ENCODE results near the gene GFOD1. TPM values are rescaled to one million over a fixed set of nuclear protein-coding genes. Genes with fewer than 3 reads are reported as not detected.
"Not testable (repeated sequence)": the region's sequence is repeated elsewhere in the genome, so short reads cannot be mapped to it uniquely, and the experiment has no call there.

Gene GFOD1
- total RNA-seq, 2 donors from 2014 or later = 1.1 to 2.1 TPM

DNA sequence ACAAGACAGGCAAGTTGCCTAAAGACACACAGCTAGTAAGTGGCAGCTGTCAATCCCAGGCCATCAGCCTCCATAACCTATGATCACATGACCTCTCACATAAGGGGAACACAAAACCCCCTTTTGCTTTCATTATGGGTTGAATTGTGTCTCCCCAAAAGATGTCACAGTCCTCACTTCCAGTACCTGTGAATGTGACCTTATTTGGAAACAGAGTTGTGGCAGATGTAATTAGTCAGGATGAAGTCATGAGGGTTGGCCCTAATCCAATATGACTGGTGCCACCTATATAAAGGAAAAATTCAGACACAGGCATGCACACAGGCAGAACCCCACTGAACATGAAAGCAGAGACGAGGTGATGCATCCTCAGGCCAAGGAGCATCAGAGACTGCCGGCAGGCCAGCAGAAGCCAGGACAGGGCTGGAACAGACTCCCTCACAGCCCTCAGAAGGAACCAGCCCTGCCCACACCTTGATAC, 33.6 kb downstream of the GFOD1 start:
- ATAC-seq (replicated peaks) = peak; percentile 78
- Mint-ChIP-seq H3K4me3 (peak overlapping the region; percentile 58), H3K27me3 (no peaks in the 10 kb centered on the region), H3K9me3 (no peaks in the 10 kb centered on the region), H3K27ac (peak overlapping the region; percentile 92), H3K36me3 (ENCODE audit: low read depth) (peaks cover 5% of the 10 kb centered on the region), H3K4me1 (peaks cover 16% of the 10 kb centered on the region)

- H3K4me3 Mint-ChIP-seq = no peak overlapping the region
- H3K9me3 Mint-ChIP-seq = no peaks in the 10 kb centered on the region
- peak overlapping the region; percentile 92 for H3K27ac Mint-ChIP-seq
- peaks cover 16% of the 10 kb centered on the region for H3K4me1 Mint-ChIP-seq
- ATAC-seq (replicated peaks) = no peak
- no peaks in the 10 kb centered on the region for H3K27me3 Mint-ChIP-seq
- peaks cover 5% of the 10 kb centered on the region for H3K36me3 Mint-ChIP-seq (ENCODE audit: low read depth)
Observed at GRCh38 chr6:13453153-13453552, 34.2 kb downstream of the GFOD1 start.

- Mint-ChIP-seq H3K27ac (no peak overlapping the region), H3K27me3 (no peaks in the 10 kb centered on the region), H3K4me1 (peaks cover 16% of the 10 kb centered on the region), H3K4me3 (no peak overlapping the region), H3K36me3 (ENCODE audit: low read depth) (peaks cover 5% of the 10 kb centered on the region), H3K9me3 (no peaks in the 10 kb centered on the region)
- no peak for ATAC-seq (replicated peaks)
Observed at GRCh38 chr6:13452346-13453117, 34.9 kb downstream of the GFOD1 start.

- H3K27ac Mint-ChIP-seq = no peak overlapping the region
Observed at GRCh38 chr6:13451181-13451895, 36.1 kb downstream of the GFOD1 start.

GRCh38 chr6:13450628-13451027, 36.8 kb downstream of the GFOD1 start:
- H3K4me3 Mint-ChIP-seq = no peak overlapping the region
- no peak overlapping the region for H3K27ac Mint-ChIP-seq
- H3K9me3 Mint-ChIP-seq = no peaks in the 10 kb centered on the region
- ATAC-seq (replicated peaks) = no peak
- H3K27me3 Mint-ChIP-seq = no peaks in the 10 kb centered on the region
- peaks cover 16% of the 10 kb centered on the region for H3K4me1 Mint-ChIP-seq
- H3K36me3 Mint-ChIP-seq (ENCODE audit: low read depth) = peaks cover 5% of the 10 kb centered on the region

More at GRCh38 chr6:13451181-13451895, 36.1 kb downstream of the GFOD1 start:
- no peak for ATAC-seq (replicated peaks)
- Mint-ChIP-seq H3K4me3 (no peak overlapping the region), H3K4me1 (peaks cover 16% of the 10 kb centered on the region), H3K27me3 (no peaks in the 10 kb centered on the region), H3K36me3 (ENCODE audit: low read depth) (peaks cover 5% of the 10 kb centered on the region), H3K9me3 (no peaks in the 10 kb centered on the region)

DNA sequence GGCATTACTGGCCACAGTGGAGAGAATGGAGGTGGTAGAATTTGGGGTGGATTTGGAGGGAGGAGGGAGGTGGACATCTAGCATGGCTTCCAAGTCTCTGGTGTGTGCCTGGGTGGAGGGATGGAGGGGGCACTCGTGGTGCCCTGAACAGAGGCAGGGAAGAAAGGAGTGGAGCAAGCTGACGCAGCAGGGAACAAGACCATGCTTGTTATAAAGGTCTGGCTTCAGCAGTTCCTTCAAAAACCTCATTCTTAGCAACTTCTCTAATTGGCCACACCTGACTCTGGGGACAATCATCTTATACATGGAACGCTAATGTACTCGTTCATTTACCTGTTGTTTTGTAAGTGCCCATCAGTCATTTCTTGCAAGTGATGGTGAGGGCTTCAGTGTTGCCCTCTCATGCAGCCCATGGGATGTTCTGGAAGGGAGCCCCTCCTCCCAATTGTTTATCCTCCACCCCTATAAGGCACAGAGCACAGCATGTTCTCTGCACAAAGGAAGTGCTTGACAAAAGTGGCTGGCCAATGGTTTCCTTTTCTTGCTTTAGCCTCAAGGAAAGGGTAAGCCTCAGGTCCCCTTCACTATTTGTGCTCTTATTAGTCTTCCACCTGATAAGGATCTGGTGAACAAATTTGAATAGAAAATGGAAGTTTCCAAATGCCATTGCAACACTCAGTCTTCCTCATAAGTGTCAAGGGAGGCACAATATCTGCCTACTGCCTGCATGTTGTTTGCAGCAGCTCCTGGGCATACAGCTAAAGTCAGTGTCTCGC, 39.3 kb downstream of the GFOD1 start:
- no peak overlapping the region for H3K4me3 Mint-ChIP-seq
- H3K36me3 Mint-ChIP-seq (ENCODE audit: low read depth) = no peaks in the 10 kb centered on the region
- H3K27me3 Mint-ChIP-seq = no peaks in the 10 kb centered on the region
- H3K27ac Mint-ChIP-seq = no peak overlapping the region
- no peaks in the 10 kb centered on the region for H3K4me1 Mint-ChIP-seq
- no peaks in the 10 kb centered on the region for H3K9me3 Mint-ChIP-seq
- no peak for ATAC-seq (replicated peaks)

DNA sequence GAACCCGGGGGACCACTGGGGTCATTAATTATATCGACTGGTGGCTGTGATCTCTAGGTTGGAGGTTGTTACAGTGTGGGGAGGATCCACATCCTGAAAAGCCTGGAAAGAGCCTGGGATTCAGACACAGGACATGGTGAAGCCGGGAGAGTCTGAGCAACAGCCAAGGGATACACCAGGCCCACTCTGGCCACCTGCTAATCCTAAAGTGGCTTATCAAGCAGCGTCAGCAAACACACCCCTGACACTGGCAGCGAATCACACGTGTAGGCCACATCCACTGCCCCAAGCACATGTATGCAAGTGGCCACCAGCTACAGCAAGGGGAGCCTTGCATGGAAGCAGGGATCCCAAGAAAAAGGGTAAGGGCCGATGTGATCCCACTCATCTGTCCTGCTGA, 41.0 kb downstream of the GFOD1 start:
- H3K4me1 Mint-ChIP-seq = no peaks in the 10 kb centered on the region
- no peak overlapping the region for H3K27ac Mint-ChIP-seq
- H3K4me3 Mint-ChIP-seq = no peak overlapping the region
- H3K27me3 Mint-ChIP-seq = peaks cover 3% of the 10 kb centered on the region
- H3K36me3 Mint-ChIP-seq (ENCODE audit: low read depth) = no peaks in the 10 kb centered on the region
- no peak for ATAC-seq (replicated peaks)
- no peaks in the 10 kb centered on the region for H3K9me3 Mint-ChIP-seq

DNA sequence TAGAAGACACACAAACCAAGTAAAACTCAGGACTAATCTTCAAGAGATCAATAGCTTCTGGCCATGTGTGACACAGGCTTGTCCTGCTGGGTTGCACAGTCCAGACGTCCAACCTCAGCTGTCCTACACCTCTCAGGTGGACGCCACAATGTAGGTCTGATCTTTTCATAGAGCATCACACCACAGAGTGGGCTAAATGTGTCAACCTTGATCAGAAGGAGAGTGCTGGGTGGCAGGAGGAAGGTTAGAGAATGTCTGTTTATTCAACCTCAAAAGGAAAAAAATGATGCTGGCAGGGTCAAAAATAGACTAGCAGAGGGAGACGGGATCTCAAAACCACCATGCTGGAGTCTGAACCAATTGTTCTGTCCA, 41.7 kb downstream of the GFOD1 start:
- H3K36me3 Mint-ChIP-seq (ENCODE audit: low read depth) = no peaks in the 10 kb centered on the region
- no peaks in the 10 kb centered on the region for H3K4me1 Mint-ChIP-seq
- no peak overlapping the region for H3K27ac Mint-ChIP-seq
- ATAC-seq (replicated peaks) = no peak
- peaks cover 5% of the 10 kb centered on the region for H3K27me3 Mint-ChIP-seq
- no peak overlapping the region for H3K4me3 Mint-ChIP-seq
- H3K9me3 Mint-ChIP-seq = no peaks in the 10 kb centered on the region

GRCh38 chr6:13445005-13445743, 42.2 kb downstream of the GFOD1 start:
- no peaks in the 10 kb centered on the region for H3K9me3 Mint-ChIP-seq
- H3K36me3 Mint-ChIP-seq (ENCODE audit: low read depth) = no peaks in the 10 kb centered on the region
- H3K4me3 Mint-ChIP-seq = no peak overlapping the region
- ATAC-seq (replicated peaks) = no peak
- H3K27me3 Mint-ChIP-seq = peaks cover 6% of the 10 kb centered on the region
- H3K4me1 Mint-ChIP-seq = no peaks in the 10 kb centered on the region
- no peak overlapping the region for H3K27ac Mint-ChIP-seq

DNA sequence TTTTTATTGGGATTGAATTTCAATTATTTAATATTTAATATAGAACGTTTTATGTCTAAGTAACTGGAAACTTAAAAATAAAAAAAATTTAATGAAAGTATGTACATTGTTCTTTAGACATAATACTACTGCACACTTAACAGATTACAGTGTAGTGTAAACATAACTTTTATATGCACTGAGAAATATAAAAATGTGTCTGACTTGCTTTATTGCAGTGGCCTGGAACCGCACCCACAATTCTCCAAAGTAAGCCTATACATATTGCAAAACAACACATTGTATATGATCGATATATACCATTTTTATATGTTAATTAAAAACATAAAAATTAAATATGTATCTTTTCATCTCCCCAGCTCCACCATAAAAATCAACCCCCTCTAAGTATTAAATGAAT, 42.8 kb downstream of the GFOD1 start:
- Mint-ChIP-seq H3K36me3 (ENCODE audit: low read depth) (no peaks in the 10 kb centered on the region), H3K4me1 (no peaks in the 10 kb centered on the region), H3K27me3 (peaks cover 6% of the 10 kb centered on the region), H3K9me3 (no peaks in the 10 kb centered on the region), H3K4me3 (no peak overlapping the region), H3K27ac (no peak overlapping the region)
- no peak for ATAC-seq (replicated peaks)

- not testable (repeated sequence) for H3K36me3 Mint-ChIP-seq (ENCODE audit: low read depth); H3K4me1 Mint-ChIP-seq; H3K27me3 Mint-ChIP-seq; H3K27ac Mint-ChIP-seq; ATAC-seq (replicated peaks); H3K4me3 Mint-ChIP-seq; H3K9me3 Mint-ChIP-seq
Observed at GRCh38 chr6:13443978-13444377, 43.4 kb downstream of the GFOD1 start.

- Mint-ChIP-seq H3K27me3 (peaks cover 6% of the 10 kb centered on the region), H3K27ac (no peak overlapping the region), H3K4me1 (no peaks in the 10 kb centered on the region), H3K36me3 (ENCODE audit: low read depth) (no peaks in the 10 kb centered on the region), H3K9me3 (no peaks in the 10 kb centered on the region), H3K4me3 (no peak overlapping the region)
- ATAC-seq (replicated peaks) = no peak
Observed at GRCh38 chr6:13441778-13442177, 45.6 kb downstream of the GFOD1 start.

DNA sequence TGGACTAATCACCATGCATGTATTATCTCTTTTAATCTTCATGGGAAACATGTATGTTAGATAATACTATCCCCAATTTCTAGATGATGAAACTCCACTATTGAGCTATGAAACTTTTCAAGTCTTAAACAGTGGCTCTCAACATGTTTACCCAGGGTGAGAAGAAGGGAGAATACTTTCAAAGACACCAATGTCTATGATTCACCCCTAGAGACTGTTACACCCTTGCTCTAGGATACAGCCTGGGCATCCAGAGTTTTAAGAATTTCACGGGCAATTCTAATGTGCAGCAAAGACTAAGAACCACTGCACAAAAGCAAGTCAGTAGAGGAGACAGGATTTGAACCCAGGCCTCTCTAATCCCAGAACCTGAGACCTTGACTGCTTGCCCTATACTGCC, 47.8 kb downstream of the GFOD1 start:
- no peak for ATAC-seq (replicated peaks)
- Mint-ChIP-seq H3K36me3 (ENCODE audit: low read depth) (no peaks in the 10 kb centered on the region), H3K27me3 (peaks cover 6% of the 10 kb centered on the region), H3K27ac (no peak overlapping the region), H3K9me3 (no peaks in the 10 kb centered on the region), H3K4me3 (no peak overlapping the region), H3K4me1 (no peaks in the 10 kb centered on the region)

DNA sequence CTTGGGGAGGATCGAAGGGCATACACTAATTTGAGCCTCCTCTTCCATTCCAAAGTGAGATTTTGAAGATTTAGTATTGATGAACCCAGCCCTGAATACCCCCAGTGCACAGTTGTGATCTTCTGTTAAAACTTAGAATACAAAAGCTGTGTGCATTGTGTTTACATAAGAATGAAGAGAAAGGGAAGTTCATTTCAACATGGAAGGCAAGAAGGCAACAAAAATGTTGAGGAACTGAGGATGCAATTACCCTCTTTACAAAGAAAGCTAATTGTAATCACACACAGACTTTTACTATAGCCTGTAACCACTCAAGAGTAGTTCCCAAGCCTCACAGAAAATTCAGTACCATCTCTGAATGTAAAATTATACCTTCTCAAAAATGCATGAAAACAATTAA, 49.3 kb downstream of the GFOD1 start:
- H3K9me3 Mint-ChIP-seq = peaks cover 3% of the 10 kb centered on the region
- ATAC-seq (replicated peaks) = no peak
- no peak overlapping the region for H3K4me3 Mint-ChIP-seq
- H3K4me1 Mint-ChIP-seq = no peaks in the 10 kb centered on the region
- H3K27me3 Mint-ChIP-seq = peaks cover 6% of the 10 kb centered on the region
- no peak overlapping the region for H3K27ac Mint-ChIP-seq
- H3K36me3 Mint-ChIP-seq (ENCODE audit: low read depth) = no peaks in the 10 kb centered on the region

Data from activated T-helper 17 cell treated with anti-CD3 and anti-CD28 coated beads, Interleukin-2, amount 50 U/mL, for 72 hours (primary cell).